Caki2 (cell line): ENCODE data around the gene GSS. TPM values are rescaled to one million over a fixed set of nuclear protein-coding genes. Genes with fewer than 3 reads are reported as not detected.
"Not testable (repeated sequence)": the region's sequence is repeated elsewhere in the genome, so short reads cannot be mapped to it uniquely, and the experiment has no call there.

ENCODE experiments used
- DNase-seq: peaks from one replicate; pipeline ENCODE4 v3.0.0-alpha.2; 2015; ENCODE audit warnings: low read depth
- in situ Hi-C: cut with HindIII; loops from 2 replicates; pipeline ENCODE4 v1.10.0; 2016; ENCODE audit warnings: low sequenced_read_pairs, low pct_unique_long_range_greater_than_20kb, mixed read lengths
- total RNA-seq: library from RNA; depleted of rRNA; stranded (reverse); fragments of >200 nt; shearing (Covaris generic); gene quantifications from 2 replicates; pipeline ENCODE4 v1.2.3, GENCODE V29; 2014; ENCODE audit warnings: low replicate concordance; rRNA removed

GSS gene
- total RNA-seq, 1 experiment from 2014 or later: 204 TPM

DNA sequence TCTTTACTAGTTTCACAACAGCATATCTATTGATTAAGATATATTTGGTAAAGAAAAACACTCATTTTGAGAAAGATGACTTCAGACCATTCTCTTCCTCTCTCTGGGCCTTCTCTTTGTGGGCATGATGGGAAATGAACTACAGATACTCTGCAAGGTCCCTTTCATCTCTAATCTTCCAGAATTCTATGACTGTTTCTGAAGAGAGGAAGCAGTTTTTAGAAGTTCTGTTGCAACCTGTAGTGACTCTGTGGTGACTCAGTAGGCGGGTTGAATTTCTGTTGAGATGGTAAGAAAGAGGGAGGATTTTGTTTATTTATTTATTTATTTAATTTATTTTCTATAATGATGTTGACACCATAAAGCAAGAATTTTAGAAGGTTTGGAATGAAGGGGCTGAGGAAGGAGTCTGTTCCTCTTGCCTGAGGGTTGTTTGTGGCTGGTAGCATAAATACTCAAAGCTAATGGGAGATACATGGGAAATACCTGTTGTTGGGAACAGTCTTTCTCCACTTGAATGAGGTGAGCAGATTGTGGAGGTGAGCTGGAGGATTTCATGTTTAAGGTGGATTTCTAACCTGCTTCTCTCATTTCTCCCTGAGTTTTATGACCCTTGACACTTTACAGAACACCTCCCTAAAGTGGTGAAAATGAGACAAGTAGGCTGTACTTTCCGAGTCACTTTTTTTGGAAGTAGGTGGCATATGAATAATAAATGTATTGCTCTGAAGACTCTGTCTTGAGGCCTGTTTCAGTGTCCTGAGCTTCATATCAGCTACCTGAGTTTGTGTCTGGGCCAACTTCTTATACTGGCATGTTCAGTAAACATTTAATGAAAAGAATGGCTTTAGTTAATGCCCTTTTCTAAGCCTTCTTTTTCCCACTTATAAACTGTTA, 64.2 kb downstream of the GSS start:
- no peak for DNase-seq
- in situ Hi-C loops: no loop called here

DNA sequence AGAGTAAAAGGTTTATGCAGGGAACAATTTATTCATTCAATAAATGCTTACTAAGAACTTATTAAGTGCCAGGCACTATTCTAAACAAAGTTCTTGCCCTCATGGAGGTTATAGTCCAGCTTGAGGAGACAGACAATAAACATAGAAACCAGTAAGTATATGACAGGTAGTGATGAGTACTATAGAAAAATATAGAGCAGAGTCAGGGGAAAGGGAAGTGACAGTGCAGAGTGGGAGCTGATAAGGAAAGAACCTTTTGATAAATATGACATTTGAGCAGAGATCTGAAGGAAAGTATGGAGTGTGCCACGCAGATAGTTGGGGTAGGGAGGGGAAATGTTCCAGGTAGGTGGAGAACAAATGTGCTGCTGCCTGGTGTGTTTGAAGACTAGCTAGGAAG, 67.1 kb downstream of the GSS start:
- in situ Hi-C loops: no loop called here
- no peak for DNase-seq

DNA sequence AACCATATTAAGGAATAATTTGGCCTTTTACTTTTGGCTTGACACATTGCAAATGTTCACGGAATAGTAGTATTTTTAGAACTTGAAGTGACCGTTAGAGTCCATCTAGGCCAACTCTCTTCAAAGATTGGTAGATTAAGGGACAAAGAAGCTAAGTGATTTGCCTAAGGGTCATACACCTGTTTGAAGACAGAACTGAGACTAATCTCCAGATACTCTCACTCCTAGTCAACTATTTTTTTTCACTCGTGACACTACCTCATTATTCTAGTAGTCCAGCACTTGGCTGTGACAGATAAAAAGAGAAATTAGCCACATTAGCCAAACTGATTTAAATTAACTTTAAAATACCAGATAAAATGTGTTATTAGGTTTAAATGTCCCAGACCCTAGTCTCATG, 68.6 kb downstream of the GSS start:
- in situ Hi-C loops: no loop called here
- no peak for DNase-seq

GRCh38 chr20:34886122-34886521, 69.5 kb downstream of the GSS start:
- in situ Hi-C loops: no loop called here
- DNase-seq: no peak

GRCh38 chr20:34884260-34884659, 71.3 kb downstream of the GSS start:
- in situ Hi-C loops: no loop called here
- DNase-seq: no peak

GRCh38 chr20:34883809-34884208, 71.8 kb downstream of the GSS start:
- no peak for DNase-seq
- in situ Hi-C loops: no loop called here

DNA sequence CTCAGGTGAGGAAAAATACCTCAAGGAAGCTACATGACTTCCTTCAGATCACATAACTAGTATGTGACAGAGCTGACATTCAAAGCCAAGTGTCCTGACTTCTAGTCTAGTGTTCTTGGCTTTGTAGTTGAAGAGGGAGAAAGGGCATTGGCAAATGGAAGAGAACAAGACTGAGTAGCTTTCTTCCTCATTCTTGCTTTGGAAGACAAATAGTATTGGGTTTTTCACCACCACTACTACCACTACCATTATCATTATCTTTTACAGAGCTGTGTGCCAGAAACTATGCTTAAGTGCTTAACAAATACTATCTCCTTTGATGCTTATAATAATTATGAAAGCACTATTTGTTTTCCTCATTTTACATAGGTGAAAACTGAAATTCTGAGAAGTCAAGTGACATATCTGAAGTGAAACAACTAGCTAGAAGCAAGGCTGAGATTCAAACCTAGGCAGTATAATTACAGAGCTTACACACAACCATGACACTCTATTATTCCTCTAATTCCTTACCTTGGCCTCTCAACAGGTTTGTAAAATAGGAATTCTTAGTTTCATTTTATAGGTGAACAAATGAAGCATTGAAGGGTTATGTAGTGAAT, 72.4 kb downstream of the GSS start:
- in situ Hi-C loops: no loop called here
- no peak for DNase-seq

- in situ Hi-C loops: no loop called here
Observed at GRCh38 chr20:34881689-34882088, 73.9 kb downstream of the GSS start.

DNA sequence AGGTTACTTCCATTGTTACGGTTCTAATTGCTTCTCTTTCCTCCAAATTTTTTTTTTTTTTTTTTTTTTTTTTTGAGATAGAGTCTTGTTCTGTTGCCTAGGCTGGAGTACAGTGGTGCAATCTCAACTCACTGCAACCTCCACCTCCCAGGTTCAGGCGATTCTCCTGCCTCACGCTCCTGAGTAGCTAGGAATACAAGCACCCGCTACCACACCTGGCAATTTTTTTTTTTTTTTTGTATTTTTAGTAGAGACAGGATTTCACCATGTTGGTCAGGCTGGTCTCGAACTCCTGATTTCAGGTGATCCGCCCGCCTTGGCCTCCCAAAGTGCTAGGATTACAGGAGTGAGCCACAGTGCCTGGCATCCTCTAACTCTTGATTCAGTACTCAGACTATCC, 74.6 kb downstream of the GSS start:
- in situ Hi-C loops, DNase-seq: not testable (repeated sequence)

More at GRCh38 chr20:34881689-34882088, 73.9 kb downstream of the GSS start:
- DNase-seq: no peak

- in situ Hi-C loops: no loop called here
- no peak for DNase-seq
Observed at GRCh38 chr20:34880215-34880850, 75.3 kb downstream of the GSS start.

Other genes starting within 250 kb of the GSS start
- 1.6 and 2.2 TPM in 2 replicates for gene NCOA6, start 130.2 kb downstream of the GSS start, total RNA-seq
- 4.1 and 9.6 TPM in 2 replicates for gene GGT7, start 83.0 kb downstream of the GSS start, total RNA-seq
- 37.2 and 66.3 TPM in 2 replicates for gene ACSS2, start 79.2 kb downstream of the GSS start, total RNA-seq
- 0.03 TPM in 1 of 2 replicates, not detected in the other for gene MYH7B, start 62 bp upstream of the GSS start, total RNA-seq
- 54.4 and 56.9 TPM in 2 replicates for gene TRPC4AP, start 137.0 kb upstream of the GSS start, total RNA-seq
- gene EDEM2, start 191.5 kb upstream of the GSS start, total RNA-seq: 27.4 and 43.7 TPM in 2 replicates
- gene PROCR, start 216.3 kb upstream of the GSS start, total RNA-seq: 30.9 and 56.1 TPM in 2 replicates